SK-N-SH treated with all-trans-retinoic acid at 6 μM for 48 hours (cell line): ENCODE measurements around the gene GPRIN3.

Experiments used
- ATAC-seq: fragments of 200-7000 bp; cut with Tn5 transposase; 3 replicates; pipeline ENCODE4 v1.9.1; 2020; ENCODE audit warnings: mild to moderate bottlenecking, moderate library complexity
- ARNTL ChIP-seq: fragments of 450-650 bp; formaldehyde crosslinking; IDR thresholded peaks from 2 replicates; pipeline ENCODE4 v1.5.0; 2020; ENCODE audit warnings: low read depth, mild to moderate bottlenecking, moderate library complexity, borderline replicate concordance
- BACH2 ChIP-seq: fragments of 250-450 bp; sonication (Bioruptor Pico); IDR thresholded peaks from 2 replicates; pipeline ENCODE4 v1.9.0; 2021; ENCODE audit warnings: mild to moderate bottlenecking, borderline replicate concordance
- CSDC2 ChIP-seq: fragments of 250-450 bp; sonication (Bioruptor Pico); IDR thresholded peaks from 2 replicates; pipeline ENCODE4 v1.5.0; 2020; ENCODE audit warnings: mild to moderate bottlenecking, moderate library complexity
- ESRRG ChIP-seq: fragments of 250-450 bp; sonication (Bioruptor Pico); IDR thresholded peaks from 2 replicates; pipeline ENCODE4 v1.6.1; 2021; ENCODE audit warnings: mild to moderate bottlenecking
- GLIS3 ChIP-seq: fragments of 250-450 bp; sonication (Bioruptor Pico); IDR thresholded peaks from 2 replicates; pipeline ENCODE4 v1.5.0; 2020; ENCODE audit warnings: mild to moderate bottlenecking, moderate library complexity
- ISL1 ChIP-seq: fragments of 250-450 bp; sonication (Bioruptor Pico); IDR thresholded peaks from 2 replicates; pipeline ENCODE4 v2.1.2; 2022; ENCODE audit warnings: mild to moderate bottlenecking, moderate library complexity
- OSR1 ChIP-seq: fragments of 250-450 bp; sonication (Bioruptor Pico); IDR thresholded peaks from 2 replicates; pipeline ENCODE4 v1.8.0; 2022; ENCODE audit warnings: moderate library complexity, mild to moderate bottlenecking, inconsistent platforms
- RARB ChIP-seq: fragments of 250-450 bp; sonication (Bioruptor Pico); IDR thresholded peaks from 2 replicates; pipeline ENCODE4 v1.8.0; 2021; ENCODE audit warnings: mild to moderate bottlenecking, moderate library complexity
- SNAI2 ChIP-seq: fragments of 250-450 bp; sonication (Bioruptor Pico); IDR thresholded peaks from 2 replicates; pipeline ENCODE4 v1.5.0; 2020; ENCODE audit warnings: mild to moderate bottlenecking, moderate library complexity
- TOX ChIP-seq: fragments of 250-450 bp; sonication (Bioruptor Pico); IDR thresholded peaks from 2 replicates; pipeline ENCODE4 v1.8.0; 2021; ENCODE audit warnings: mild to moderate bottlenecking, moderate library complexity, borderline replicate concordance
- ZC3H10 ChIP-seq: fragments of 250-450 bp; sonication (Bioruptor Pico); IDR thresholded peaks from 2 replicates; pipeline ENCODE4 v1.5.1; 2021; ENCODE audit warnings: mild to moderate bottlenecking, moderate library complexity
- ZFP3 ChIP-seq: fragments of 250-450 bp; sonication (Bioruptor Pico); IDR thresholded peaks from 2 replicates; pipeline ENCODE4 v1.5.0; 2020; ENCODE audit warnings: mild to moderate bottlenecking, moderate library complexity
- ZFP30 ChIP-seq: fragments of 450-650 bp; formaldehyde crosslinking; IDR thresholded peaks from 2 replicates; pipeline ENCODE4 v1.5.0; 2022; ENCODE audit warnings: mild to moderate bottlenecking, moderate library complexity
- ZNF565 ChIP-seq: fragments of 450-650 bp; formaldehyde crosslinking; conservative IDR thresholded peaks from 2 replicates; pipeline ENCODE4 v1.5.0; 2020; ENCODE audit warnings: low read depth, mild to moderate bottlenecking, moderate library complexity
- ZNF70 ChIP-seq: fragments of 450-650 bp; formaldehyde crosslinking; IDR thresholded peaks from 2 replicates; pipeline ENCODE4 v1.5.0; 2020; ENCODE audit warnings: mild to moderate bottlenecking, moderate library complexity
- TF ChIP-seq, protein P1 (sequence below): fragments of 250-450 bp; sonication (Bioruptor Pico); IDR thresholded peaks from 2 replicates; pipeline ENCODE4 v1.5.1; 2020; ENCODE audit warnings: low read depth, mild to moderate bottlenecking, moderate library complexity
- TF ChIP-seq, protein P2 (sequence below): fragments of 250-450 bp; sonication (Bioruptor Pico); IDR thresholded peaks from 2 replicates; pipeline ENCODE4 v1.8.0; 2020; ENCODE audit warnings: mild to moderate bottlenecking, moderate library complexity, borderline replicate concordance
- TF ChIP-seq, protein P3 (sequence below): fragments of 250-450 bp; sonication (Bioruptor Pico); IDR thresholded peaks from 2 replicates; pipeline ENCODE4 v1.5.0; 2020; ENCODE audit warnings: mild to moderate bottlenecking, moderate library complexity
- TF ChIP-seq, protein P4 (sequence below): fragments of 250-450 bp; sonication (Bioruptor Pico); IDR thresholded peaks from 2 replicates; pipeline ENCODE4 v1.8.0; 2021; ENCODE audit warnings: low read depth, mild to moderate bottlenecking, moderate library complexity, borderline replicate concordance
- TF ChIP-seq, protein P5 (sequence below): fragments of 250-450 bp; sonication (Bioruptor Pico); IDR thresholded peaks from 2 replicates; pipeline ENCODE4 v1.5.1; 2021; ENCODE audit warnings: mild to moderate bottlenecking, moderate library complexity

GPRIN3 gene

DNA sequence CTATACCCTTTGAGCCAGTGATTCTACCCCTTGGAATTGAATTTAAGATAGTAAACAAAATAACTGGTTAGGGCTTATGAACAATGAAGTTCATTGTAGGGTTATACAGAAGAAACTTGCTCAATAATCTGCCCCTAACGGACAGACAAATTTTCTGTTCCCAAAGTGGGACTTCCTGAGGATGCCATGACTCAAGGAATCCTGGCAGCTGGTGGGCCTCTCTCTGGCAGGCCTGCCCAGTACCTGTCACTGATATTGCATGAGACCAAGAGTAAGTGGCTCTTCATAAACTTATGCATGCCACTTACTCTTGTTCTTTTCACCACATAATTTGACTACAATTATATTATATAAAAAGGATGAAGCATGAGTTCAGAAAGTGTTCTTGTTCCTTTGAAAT lies 41.5 kb downstream of the GPRIN3 start:
- ATAC-seq, result no peak
- TF ChIP-seq GLIS3 (CRISPR knock-in tag) (no peak), ZNF565 (CRISPR knock-in tag) (no peak), SNAI2 (CRISPR knock-in tag) (no peak), ZFP30 (no peak), ESRRG (CRISPR knock-in tag) (no peak), ARNTL (CRISPR knock-in tag) (no peak), OSR1 (CRISPR knock-in tag) (no peak), BACH2 (CRISPR knock-in tag) (no peak), CSDC2 (no peak), RARB (no peak), ISL1 (CRISPR knock-in tag) (no peak)
- TF ChIP-seq, protein P1, sequence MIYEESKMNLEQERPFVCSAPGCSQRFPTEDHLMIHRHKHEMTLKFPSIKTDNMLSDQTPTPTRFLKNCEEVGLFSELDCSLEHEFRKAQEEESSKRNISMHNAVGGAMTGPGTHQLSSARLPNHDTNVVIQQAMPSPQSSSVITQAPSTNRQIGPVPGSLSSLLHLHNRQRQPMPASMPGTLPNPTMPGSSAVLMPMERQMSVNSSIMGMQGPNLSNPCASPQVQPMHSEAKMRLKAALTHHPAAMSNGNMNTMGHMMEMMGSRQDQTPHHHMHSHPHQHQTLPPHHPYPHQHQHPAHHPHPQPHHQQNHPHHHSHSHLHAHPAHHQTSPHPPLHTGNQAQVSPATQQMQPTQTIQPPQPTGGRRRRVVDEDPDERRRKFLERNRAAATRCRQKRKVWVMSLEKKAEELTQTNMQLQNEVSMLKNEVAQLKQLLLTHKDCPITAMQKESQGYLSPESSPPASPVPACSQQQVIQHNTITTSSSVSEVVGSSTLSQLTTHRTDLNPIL, result no peak
- TF ChIP-seq, protein P2, sequence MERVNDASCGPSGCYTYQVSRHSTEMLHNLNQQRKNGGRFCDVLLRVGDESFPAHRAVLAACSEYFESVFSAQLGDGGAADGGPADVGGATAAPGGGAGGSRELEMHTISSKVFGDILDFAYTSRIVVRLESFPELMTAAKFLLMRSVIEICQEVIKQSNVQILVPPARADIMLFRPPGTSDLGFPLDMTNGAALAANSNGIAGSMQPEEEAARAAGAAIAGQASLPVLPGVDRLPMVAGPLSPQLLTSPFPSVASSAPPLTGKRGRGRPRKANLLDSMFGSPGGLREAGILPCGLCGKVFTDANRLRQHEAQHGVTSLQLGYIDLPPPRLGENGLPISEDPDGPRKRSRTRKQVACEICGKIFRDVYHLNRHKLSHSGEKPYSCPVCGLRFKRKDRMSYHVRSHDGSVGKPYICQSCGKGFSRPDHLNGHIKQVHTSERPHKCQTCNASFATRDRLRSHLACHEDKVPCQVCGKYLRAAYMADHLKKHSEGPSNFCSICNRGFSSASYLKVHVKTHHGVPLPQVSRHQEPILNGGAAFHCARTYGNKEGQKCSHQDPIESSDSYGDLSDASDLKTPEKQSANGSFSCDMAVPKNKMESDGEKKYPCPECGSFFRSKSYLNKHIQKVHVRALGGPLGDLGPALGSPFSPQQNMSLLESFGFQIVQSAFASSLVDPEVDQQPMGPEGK, result no peak
- TF ChIP-seq, protein P3, sequence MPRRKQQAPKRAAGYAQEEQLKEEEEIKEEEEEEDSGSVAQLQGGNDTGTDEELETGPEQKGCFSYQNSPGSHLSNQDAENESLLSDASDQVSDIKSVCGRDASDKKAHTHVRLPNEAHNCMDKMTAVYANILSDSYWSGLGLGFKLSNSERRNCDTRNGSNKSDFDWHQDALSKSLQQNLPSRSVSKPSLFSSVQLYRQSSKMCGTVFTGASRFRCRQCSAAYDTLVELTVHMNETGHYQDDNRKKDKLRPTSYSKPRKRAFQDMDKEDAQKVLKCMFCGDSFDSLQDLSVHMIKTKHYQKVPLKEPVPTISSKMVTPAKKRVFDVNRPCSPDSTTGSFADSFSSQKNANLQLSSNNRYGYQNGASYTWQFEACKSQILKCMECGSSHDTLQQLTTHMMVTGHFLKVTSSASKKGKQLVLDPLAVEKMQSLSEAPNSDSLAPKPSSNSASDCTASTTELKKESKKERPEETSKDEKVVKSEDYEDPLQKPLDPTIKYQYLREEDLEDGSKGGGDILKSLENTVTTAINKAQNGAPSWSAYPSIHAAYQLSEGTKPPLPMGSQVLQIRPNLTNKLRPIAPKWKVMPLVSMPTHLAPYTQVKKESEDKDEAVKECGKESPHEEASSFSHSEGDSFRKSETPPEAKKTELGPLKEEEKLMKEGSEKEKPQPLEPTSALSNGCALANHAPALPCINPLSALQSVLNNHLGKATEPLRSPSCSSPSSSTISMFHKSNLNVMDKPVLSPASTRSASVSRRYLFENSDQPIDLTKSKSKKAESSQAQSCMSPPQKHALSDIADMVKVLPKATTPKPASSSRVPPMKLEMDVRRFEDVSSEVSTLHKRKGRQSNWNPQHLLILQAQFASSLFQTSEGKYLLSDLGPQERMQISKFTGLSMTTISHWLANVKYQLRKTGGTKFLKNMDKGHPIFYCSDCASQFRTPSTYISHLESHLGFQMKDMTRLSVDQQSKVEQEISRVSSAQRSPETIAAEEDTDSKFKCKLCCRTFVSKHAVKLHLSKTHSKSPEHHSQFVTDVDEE (CRISPR knock-in tag), result no peak
- TF ChIP-seq, protein P4, sequence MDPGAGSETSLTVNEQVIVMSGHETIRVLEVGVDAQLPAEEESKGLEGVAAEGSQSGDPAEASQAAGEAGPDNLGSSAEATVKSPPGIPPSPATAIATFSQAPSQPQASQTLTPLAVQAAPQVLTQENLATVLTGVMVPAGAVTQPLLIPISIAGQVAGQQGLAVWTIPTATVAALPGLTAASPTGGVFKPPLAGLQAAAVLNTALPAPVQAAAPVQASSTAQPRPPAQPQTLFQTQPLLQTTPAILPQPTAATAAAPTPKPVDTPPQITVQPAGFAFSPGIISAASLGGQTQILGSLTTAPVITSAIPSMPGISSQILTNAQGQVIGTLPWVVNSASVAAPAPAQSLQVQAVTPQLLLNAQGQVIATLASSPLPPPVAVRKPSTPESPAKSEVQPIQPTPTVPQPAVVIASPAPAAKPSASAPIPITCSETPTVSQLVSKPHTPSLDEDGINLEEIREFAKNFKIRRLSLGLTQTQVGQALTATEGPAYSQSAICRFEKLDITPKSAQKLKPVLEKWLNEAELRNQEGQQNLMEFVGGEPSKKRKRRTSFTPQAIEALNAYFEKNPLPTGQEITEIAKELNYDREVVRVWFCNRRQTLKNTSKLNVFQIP, result no peak
- TF ChIP-seq, all 23 proteins: peak for 0

DNA sequence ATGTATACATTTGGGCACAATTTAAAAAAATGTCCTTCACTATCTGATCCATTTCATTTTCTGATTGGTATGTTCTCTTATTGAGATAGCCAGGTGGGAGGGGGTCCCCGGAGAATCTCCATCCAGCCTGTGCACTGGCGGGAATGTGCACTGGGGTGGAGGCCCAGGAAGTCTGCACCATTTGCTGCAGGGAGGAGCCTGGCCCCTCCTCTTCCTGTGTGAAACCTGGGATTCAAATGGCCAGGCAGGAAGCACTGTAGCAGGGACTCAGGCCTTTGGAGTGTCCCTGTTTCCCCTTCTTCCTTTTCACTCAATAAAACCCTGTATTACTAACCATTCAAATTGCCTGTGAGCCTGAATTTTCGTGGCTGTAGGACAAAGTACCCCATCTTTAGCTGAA lies 44.3 kb downstream of the GPRIN3 start:
- TF ChIP-seq, protein P2, result no peak
- TF ChIP-seq, protein P4, result no peak
- no peak for TF ChIP-seq ZNF70 (CRISPR knock-in tag)
- TF ChIP-seq ZFP30, result no peak
- no peak for TF ChIP-seq ARNTL (CRISPR knock-in tag)
- no peak for TF ChIP-seq ZFP3 (CRISPR knock-in tag)
- no peak for TF ChIP-seq ZC3H10 (CRISPR knock-in tag)
- no peak for TF ChIP-seq ISL1 (CRISPR knock-in tag)
- no peak for TF ChIP-seq TOX (CRISPR knock-in tag)
- TF ChIP-seq, protein P1, result no peak
- TF ChIP-seq, protein P5, sequence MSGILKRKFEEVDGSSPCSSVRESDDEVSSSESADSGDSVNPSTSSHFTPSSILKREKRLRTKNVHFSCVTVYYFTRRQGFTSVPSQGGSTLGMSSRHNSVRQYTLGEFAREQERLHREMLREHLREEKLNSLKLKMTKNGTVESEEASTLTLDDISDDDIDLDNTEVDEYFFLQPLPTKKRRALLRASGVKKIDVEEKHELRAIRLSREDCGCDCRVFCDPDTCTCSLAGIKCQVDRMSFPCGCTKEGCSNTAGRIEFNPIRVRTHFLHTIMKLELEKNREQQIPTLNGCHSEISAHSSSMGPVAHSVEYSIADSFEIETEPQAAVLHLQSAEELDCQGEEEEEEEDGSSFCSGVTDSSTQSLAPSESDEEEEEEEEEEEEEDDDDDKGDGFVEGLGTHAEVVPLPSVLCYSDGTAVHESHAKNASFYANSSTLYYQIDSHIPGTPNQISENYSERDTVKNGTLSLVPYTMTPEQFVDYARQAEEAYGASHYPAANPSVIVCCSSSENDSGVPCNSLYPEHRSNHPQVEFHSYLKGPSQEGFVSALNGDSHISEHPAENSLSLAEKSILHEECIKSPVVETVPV (CRISPR knock-in tag), result no peak
- TF ChIP-seq ESRRG (CRISPR knock-in tag), result no peak
- TF ChIP-seq OSR1 (CRISPR knock-in tag), result no peak
- no peak for TF ChIP-seq ZNF565 (CRISPR knock-in tag)
- no peak for ATAC-seq
